ENCODE results near the gene ARHGDIB.

Gene ARHGDIB

DNA sequence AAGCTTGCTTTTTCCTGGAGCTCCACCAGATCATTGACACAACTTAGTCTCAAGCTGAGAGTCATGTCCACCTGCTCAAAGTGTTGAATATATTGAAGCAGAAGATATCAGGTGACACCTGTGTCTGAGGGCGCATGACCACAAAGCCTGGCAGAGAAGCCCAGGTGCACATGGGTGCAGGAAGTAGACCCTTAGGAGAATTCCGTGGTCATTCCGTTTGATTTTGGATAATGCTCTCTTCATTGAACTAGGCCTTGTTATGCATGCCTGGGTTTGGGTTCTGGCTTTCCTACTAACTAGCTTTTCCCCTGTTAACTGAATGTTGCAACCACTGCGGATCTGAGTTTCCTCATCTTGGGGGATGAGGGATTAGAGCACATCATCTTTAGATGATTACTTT is 7.1 kb downstream of the ARHGDIB start:
- no peak for DNase-seq

DNA sequence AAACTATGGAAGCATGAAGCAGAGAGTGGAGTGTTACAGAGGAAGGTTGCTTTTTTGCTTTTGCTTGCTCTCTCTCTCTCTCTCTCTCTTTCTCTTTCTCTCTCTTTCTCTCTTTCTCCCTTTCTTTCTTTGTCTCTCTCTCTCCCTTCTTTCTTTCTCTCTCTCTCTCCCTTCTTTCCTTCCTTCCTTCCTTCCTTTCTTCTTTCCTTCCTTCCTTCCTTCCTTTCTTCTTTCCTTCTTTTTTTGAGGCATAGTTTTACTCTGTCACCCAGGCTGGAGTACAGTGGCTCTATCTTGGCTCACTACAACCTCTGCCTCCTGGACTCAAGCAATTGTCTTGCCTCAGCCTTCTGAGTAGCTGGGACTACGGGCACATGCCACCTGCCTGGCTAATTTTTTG is 7.6 kb downstream of the ARHGDIB start:
- no peak for DNase-seq

DNA sequence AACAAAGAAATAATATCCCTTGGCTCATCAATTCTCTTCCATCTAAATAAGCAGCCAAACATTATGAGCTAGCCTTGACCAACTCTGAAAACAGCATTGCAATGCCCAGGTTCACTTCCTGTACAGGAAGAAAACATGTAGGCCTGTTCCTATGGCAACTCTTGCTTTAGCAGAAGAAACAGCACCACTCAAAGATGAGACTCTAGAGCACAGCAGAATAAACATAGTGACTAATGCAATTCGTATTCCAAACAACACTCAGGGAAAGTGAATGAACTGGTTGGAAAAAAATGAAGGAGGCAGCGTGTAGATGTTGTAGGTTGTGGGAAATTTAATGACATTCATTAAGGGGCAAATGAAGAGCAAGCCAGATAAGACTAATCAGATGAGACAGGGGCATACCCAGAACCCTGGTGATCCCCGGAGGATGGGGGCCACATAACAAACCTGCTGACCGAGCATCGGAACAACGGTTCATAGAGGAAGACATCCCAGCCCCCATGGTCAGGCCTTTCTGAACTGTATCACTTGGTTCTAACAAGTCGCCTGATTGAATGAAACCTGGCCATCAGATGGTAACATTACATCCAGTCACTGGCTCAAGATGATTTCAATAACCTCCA is 9.0 kb downstream of the ARHGDIB start:
- DNase-seq, result no peak

DNA sequence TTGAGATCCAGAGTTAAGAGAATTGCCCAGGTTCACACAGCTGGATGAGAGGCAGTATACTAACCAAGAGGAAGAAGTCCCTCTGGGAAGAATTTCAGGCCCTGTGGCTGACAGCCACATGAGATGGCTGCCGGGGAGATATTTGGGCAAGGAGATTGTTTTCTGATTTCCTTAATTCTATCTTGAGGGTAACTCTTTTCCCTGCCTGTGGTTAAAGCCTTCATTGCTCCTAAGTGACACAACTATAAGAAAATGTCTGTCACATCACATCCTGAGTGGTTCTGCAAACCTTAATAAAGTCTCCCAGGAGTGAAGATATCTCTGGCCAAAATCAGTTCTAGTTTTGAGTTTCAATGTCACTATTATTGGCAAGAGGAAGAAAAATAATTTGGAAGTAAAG is 9.6 kb downstream of the ARHGDIB start:
- DNase-seq, result no peak

DNA sequence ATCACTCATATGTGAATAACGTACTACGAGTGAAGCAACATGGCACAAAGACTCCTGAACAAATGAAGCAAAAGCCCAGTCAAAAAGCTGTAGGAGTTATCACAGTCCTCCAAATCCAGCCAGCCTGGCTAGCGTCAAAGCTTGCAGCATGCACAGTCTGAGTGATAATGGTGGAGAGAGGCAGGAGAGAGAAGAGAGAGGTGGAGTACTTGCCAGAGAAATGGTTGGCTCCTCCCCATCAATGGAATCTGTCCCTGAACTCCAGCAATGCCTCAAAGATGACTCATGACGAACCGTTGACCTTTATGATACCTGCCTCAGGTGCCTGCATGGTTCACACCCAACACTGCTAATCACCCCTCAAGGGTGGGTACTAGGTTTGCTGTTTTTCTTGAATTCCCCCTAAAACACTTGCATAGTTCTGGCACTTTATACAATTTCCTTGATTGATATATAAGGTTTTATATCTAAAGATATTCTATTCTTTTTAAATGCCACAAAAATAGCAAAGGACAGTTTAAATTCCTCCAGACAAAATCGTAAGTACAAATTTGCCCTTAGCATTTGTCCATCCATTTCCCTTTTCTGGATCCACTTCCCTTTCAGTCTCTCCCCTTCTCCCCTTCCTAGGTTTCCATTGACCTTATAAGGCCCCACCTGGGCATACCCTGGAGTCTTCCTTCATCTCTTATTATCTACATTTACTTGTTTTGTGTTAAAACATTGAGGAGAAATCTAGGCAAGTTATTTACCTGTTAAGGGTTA is 10.2 kb downstream of the ARHGDIB start:
- DNase-seq, result no peak

DNA sequence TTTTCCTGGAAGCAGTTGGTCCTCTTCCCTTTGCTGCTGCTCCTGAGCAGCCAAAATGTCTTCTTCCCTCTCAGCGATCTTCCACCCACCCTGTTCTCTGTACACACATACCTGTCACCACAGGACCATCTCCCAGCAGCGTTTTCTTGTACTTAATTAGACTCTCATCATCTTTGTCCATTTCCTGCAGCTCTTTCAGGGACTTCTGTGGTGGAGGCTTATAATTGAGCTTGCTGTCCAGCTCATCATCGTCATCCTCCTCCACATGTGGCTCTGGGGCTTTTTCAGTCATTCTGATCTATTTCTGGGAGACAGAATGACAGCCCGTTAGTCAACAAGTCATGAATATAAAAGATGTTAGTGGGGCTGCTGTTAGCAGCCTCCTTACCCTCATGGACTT is 11.0 kb downstream of the ARHGDIB start:
- DNase-seq, result peak; percentile 53

DNA sequence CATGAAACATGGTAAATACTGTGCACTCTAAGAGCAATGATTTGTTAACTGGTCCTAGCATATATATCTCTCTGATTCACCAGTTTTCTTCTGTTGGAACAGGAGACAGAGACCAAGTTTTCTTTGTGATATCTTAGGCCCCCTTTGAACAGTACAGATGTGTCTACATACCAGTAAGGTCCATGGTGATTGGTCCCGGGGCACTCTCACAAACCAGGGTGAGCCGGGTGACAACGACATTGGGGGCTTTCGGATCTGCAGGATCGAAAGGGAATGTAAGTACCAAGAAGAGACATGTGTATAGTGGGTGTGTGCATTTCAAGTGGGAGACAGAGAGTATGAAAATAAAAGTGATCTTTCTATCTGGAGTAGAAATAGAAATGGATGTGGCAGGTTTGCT is 11.8 kb downstream of the ARHGDIB start:
- DNase-seq, result peak; percentile 49

DNA sequence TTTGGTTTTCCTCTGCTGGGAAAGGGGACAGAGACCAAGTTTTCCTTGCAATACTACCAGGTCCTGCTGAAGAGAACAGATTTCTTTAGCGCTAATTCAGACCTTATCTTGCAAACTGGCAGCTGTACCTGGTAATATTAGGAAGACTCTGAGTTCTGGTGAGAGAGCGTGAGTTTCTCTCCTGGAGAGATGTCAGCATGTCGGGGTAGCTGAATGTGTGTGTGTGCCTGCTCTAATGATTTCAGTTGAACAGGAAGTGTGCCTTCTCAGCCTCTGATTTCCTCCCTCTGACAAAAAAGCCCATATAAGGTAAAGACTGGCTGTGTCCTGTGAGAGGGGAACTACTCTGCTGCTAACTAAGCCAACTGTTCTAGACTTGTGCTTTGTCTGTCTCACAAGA is 12.7 kb downstream of the ARHGDIB start:
- peak; percentile 61 for DNase-seq

DNA sequence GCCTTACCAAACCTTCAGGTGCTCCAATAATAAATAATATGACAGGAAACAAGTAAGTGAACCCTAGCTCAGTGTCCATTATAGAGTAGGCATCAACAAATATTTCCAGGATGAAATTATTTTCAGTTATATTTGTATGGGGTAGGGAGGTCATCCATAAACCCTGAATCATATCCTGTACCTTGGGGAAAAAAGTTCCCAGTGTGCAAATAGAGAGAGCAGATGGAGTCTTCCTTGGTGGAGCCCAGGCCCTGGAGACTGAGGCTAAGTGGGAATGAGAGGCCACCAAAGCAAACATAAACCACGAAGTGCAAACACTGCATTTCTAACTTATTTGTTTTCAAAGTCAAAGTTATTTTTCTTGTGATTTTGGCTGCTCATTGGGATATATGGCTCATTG is 14.5 kb downstream of the ARHGDIB start:
- DNase-seq, result no peak

DNA sequence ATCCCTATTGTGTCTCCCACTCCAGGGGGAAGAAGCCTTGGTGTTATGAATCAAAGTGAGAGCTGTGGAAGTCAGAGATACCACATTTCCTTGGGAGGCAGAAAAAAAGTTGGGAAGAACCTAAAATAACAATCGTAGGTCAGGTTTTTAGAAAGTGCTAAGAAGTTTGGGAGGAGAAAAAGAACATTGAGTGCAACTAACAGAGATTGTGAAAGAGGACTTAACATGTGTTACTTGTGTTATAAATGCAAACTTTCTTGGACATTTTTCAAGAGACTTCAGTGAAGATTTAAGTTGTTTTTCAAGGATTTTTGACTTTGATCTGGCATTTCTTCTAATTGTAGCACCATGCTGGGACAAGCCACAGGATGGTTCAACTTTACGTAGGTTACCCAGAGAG is 15.2 kb downstream of the ARHGDIB start:
- no peak for DNase-seq

DNA sequence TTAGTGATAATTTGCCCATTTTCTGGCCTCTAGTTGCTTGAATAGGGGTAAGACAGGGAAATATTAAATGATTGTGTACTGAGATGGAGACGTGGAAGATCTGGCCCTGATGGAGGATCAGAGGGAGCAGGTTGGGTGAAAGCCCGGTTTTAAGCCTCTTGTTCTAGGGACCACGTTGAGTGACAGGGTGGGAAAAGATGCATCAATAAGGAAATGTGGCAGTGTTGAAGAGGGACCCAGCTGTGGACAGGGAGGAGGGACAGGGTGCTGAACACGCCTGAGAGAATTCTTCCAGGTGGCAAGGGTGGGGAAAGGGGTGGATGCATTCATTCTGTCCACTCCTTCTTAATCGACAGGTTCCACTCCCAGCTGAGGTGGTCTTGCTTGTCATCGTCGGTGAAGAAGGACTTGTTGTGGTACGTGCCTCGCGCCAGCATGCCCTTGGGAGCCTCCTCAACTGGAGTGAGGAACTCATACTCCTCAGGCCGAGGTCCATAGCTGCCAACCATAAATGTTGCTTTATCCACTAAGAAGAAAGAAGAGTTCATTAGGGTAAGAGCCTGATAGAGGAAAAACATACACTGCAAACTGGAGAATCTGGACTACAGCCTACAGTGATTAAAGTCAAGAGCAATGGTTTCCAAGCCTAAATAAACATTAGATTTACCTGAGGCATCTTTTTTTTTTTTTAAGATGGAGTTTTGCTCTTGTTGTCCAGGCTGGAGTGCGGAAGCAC is 19.0 kb downstream of the ARHGDIB start:
- no peak for DNase-seq

DNA sequence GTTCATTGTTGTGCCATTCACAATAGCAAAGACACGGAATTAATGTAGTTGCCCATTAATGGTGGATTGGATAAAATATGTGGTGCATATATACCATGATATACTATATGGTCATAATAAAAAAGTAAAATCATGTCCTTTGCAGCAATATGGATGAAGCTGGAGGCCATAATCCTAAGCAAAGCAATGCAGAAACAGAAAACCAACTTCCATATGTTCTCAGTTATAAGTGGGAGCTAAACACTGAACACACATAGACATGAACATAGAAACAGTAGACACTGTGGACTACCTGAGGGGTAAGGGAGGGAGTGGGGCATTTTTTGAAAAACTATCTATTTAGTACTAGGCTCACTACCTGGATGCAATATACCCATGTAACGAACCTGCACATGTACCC is 20.0 kb downstream of the ARHGDIB start:
- no peak for DNase-seq

DNA sequence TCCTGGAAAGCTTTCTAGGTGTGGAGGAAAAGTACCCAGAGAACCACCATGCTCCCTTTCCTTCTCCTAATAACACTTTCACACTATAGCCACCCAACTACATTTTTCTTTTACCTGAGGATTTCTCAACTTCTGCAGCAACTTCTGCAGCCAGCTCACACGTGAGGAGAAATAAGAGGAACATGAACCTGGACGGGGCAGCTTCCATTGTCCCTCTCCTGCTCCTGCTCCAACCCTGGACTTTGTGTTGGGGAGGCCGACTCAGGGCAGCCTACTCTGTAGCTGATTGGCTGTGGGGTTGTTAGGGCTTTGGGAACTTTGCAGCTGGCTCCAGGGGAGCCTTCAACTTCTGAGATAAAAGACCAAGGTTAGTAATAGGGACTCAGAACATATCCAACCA is 23.1 kb downstream of the ARHGDIB start, which contains the start of gene ERP27:
ERP27 (minus strand) TSS at position 237 of the 400 bp plus-strand sequence; CDS start at position 208, 29 bp downstream.
- no peak for DNase-seq

DNA sequence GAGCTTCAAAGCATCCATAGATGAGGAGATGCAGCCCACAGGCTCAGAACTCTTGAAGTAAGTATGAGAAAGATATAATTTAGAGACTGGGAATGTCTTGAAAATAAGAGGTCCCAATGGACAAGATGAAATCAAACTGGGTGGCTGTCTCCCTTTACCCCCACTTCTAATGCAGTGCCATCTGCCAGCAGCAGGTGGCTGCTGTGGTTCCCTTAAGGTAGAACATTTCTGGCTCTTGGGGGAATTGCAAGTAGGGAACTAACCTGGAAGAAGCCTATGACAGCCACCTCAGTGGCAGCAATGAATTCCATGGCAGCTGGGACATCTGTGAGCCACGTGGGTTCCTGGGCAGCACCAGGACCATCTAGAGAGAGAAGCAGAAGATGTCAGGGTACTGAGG is 23.7 kb downstream of the ARHGDIB start:
- DNase-seq, result no peak

DNA sequence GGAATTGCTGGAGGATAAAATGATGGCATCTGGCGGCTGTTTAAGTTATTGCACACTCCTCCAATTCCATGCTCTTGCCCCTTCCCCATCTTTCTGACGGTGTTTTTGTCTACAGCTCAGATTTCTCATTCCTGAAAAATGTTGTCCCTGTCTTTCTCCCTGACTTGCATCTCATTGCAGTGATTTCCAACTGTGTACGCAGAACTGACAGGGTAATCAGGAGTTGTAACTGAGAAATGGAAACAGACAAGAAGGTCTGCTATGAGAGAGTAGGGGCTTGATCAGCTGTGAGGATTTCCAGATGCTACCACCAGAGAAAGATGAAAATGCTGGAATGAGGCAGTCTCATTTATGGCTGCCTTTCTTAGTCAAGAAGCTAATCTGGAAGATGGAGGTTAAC is 24.4 kb downstream of the ARHGDIB start:
- no peak for DNase-seq

DNA sequence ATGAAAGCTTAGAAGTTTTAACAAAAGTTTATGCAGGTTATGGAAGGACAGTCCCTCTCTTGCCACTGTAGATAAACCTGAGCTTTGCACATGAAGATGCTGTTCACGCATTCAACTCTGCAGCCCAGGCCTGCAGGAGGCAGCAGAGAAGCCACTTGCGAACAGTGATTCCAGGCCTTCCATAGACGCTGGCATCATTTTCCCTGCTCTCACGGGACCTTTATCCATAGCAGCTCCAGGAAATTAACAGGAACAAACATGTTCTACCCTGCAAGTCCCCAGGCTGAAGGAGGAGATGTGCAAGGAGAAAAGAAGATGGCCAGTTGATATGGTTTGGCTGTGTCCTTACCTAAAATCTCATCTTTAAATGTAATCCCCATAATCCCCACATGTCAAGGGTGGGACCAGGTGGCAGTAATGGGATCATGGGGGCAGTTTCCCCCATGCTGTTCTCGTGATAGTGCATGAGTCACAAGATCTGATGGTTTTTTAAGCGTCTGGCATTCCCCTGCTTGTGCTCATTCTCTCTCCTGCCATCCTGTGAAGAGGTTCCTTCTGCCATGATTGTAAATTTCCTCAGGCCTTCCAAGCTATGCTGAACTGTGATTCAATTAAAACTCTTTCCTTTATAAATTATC is 25.1 kb downstream of the ARHGDIB start:
- DNase-seq, result no peak

DNA sequence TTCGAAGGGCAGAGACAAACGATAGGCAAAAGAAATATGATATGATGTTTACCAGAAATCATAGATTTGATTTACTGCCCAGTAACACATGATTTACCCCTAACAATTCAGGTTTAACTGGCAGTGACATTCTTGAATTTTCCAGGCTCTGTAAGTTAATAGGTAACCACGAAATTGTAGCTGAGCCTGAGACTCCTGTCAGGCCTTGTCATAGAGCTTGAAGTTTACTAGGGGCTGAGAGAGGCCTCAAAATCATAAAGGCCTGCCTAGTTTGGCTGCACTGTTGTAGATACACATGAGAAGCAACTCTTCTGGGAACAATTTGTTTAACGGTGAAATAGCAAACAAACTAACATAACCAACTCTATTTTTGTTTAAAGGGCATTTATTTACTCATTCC is 26.4 kb downstream of the ARHGDIB start:
- DNase-seq, result no peak

DNA sequence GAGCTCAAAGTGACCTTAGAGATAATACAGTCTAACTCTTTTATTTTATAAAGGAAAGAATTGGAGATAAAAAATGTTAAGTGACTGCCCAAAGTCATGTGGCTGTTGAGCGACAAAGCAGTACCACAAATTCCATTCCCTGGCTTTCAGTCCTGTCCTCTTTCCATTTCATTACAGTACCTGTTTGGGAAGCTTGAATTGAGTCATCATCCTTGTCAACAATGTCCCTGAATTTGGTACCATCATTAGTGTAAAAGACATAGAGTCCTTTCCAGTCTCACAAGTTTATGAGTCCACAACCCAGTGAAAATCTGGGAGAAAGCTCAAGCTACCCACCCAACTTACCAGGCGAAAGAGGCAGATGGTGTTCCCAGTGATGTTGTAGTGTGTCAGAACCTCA is 26.9 kb downstream of the ARHGDIB start:
- no peak for DNase-seq

DNA sequence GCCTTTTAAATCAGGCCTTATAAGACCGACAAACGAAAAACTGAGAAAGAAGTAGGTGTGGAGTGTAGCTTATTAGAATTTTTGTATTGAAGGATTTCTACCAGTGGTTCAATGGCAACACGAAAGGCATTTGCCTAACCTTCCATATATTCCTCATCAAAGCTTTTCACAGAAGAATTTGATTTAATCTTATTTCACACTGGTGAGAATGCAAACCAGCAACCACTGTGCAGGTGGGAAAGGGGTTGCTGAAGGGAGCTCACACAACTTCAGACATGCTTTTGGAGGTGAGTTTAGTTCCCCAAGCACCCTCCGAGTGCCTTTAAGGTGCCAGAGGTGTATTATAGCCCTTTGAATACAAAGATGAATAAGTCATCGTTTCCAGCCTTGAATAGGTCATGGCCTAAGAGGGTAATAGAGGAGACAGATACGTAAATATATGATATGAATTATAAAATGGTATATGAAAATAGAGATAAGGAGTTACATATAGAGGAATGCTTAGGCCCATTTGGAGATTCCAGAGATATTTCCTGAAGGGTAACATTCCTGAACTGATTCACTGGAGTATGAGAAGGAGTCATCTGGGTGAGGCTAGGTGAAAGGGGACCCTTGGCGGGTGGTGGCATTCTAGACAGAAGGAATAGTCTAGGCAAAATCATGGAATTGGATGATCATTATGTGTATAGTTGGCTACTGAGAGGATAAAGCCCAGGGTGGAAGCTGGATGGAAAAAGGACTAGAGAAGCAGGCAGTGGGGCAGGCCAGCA is 29.4 kb downstream of the ARHGDIB start:
- DNase-seq, result no peak

DNA sequence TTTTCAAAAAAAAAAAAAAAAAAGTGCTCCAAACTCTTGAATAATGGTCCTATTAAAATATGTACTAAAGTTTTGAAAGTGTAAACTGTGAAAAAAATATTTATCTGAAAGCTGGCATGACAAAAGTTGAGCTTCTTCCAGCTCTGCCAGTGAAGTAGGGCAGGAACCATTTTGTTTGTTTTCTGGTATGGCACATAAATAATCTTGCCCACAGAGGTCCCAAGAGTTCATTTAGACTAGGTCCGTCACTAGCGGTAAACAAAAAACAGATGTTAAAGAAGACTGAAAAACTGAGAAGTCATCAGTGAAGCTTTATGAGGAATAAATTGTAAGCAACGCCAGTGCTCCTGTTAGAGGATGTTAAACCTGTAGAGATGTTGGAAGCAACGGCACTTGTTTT is 30.0 kb downstream of the ARHGDIB start:
- no peak for DNase-seq

DNA sequence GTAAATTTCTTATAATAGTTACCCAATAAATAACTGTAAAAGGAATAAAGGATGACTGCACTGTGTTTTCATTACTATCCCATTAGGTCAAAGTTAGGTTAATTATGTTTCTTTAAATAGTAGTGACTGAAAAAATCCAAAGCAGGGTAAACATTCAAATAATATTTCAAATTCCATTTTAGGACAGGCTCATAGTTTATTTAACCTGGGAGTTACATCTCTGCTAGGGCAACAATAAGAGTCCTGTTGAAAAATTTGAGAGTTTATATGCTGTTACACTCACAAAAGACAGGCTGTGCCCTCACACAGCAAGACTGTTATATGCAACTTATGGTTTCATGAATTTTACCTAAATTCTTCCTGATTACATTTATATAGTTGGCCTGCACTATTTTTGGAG is 31.1 kb downstream of the ARHGDIB start:
- no peak for DNase-seq

DNA sequence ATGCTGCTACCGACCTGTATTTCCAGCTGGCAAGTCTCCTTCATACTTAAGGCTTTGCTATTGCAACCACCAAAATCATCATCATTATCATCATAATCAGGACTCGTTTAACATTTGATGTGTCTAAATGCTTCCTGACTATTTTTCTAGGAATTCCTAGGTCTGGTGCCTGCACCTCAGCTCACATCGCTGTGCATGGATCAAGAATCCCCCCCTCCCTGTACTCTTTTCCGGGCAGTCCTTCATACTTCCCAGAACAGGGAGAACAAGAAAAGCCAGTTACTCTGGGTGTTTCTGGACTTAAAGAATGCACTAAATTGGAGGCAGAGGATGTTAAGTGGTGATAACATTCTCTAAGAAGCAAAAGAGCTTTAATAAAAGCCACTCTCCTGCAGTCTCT is 32.5 kb downstream of the ARHGDIB start:
- no peak for DNase-seq

DNA sequence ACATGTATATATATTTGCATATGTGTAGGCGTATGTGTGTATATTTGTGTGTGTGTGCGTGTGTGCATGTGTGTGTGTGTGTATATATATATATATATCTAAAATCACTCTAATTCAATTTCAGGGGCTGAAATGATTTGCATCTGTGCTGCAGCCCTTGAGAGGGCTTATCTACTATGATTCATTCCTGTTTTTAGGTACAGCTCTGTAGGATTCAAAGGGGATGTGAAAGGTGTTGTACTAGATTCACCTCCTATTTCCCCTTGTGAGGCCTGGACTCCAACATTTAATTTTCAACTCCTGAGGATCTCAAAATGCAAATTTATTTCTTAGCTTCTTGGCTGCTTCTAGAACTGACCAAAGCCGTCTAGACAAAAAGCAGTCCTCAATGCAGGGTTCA is 34.1 kb downstream of the ARHGDIB start:
- DNase-seq, result no peak

Data from stimulated activated CD4-positive, alpha-beta T cell treated with anti-CD3 and anti-CD28 coated beads, Interleukin-1b, Interleukin-23, amount 100 ng/mL, for 48 hours (primary cell).